Adrenal gland (tissue), 5 donors: Measurements from ENCODE around the gene GRB14.

Source experiments
- CTCF ChIP-seq, 6 experiments: fragments of 450-650 bp in 4 of 6; fragments of 200-600 bp in 2 of 6; sonication (generic) in 1 of 6; IDR thresholded peaks; 1 replicate in 5 of 6; 2 replicates in 1 of 6; pipeline versions ENCODE4 v1.5.1 to v1.8.0; 2016 to 2021; ENCODE audit warnings: antibody characterized with exemption in 6 of 6, mild to moderate bottlenecking in 2 of 6, moderate library complexity in 1 of 6
- POLR2A ChIP-seq, 2 donors: fragments of 450-650 bp; IDR thresholded peaks; one replicate each; pipeline ENCODE4 v1.6.1; 2017; ENCODE audit warnings: antibody characterized with exemption in 2 of 2, mild to moderate bottlenecking in 2 of 2, moderate library complexity in 1 of 2
- donor health status: DM: no; HTN: no; CAD: no.

- TF ChIP-seq CTCF (IDR thresholded peaks at IDR 0.05) (no peak), POLR2A (IDR thresholded peaks at IDR 0.05) (no peak)
Measured at GRCh38 chr2:164613321-164613982, 7.8 kb downstream of the GRB14 start.
